Peyer's patch (tissue), 4 donors: Measurements from ENCODE around the gene POM121C. TPM values are rescaled to one million over a fixed set of nuclear protein-coding genes. Genes with fewer than 3 reads are reported as not detected.
"Not testable (repeated sequence)": the region's sequence is repeated elsewhere in the genome, so short reads cannot be mapped to it uniquely, and the experiment has no call there.

Experiments
- DNase-seq, 3 donors: peaks; one replicate each; pipeline ENCODE4 v3.0.0-alpha.2; 2017 to 2019
- H3K27ac ChIP-seq, 4 donors: fragments of 200-600 bp; sonication (generic); one replicate each; pipeline ENCODE4 v1.5.1; 2016 to 2019
- H3K27me3 ChIP-seq, 2 donors: fragments of 200-600 bp; sonication (generic); one replicate each; pipeline ENCODE4 v1.5.1; 2019
- H3K36me3 ChIP-seq, 3 donors: fragments of 200-600 bp; sonication (generic); one replicate each; pipeline ENCODE4 v1.5.1; 2016 to 2019
- H3K4me1 ChIP-seq, 4 donors: fragments of 200-600 bp; sonication (generic); one replicate each; pipeline ENCODE4 v1.5.1; 2016 to 2019
- H3K4me3 ChIP-seq, 4 donors: fragments of 200-600 bp; sonication (generic); 1 replicate in 3 of 4; 2 replicates in 1 of 4; pipeline ENCODE4 v1.5.1; 2016 to 2019; ENCODE audit warnings: mild to moderate bottlenecking in 1 of 4
- H3K9me3 ChIP-seq, 4 donors: fragments of 200-600 bp; sonication (generic); one replicate each; pipeline ENCODE4 v1.5.1; 2016 to 2019; ENCODE audit warnings: mild to moderate bottlenecking in 1 of 4
- CTCF ChIP-seq, 6 experiments: fragments of 450-650 bp in 4 of 6; fragments of 200-600 bp in 2 of 6; sonication (generic) in 1 of 6; IDR thresholded peaks; one replicate each; pipeline ENCODE4 v1.5.1; 2017 to 2019; ENCODE audit warnings: antibody characterized with exemption in 6 of 6, mild to moderate bottlenecking in 3 of 6, moderate library complexity in 1 of 6
- POLR2A ChIP-seq, 2 donors: fragments of 450-650 bp; IDR thresholded peaks; one replicate each; pipeline ENCODE4 v1.5.1; 2017; ENCODE audit warnings: antibody characterized with exemption in 2 of 2, mild to moderate bottlenecking in 2 of 2, moderate library complexity in 2 of 2
- total RNA-seq, 4 donors: library from RNA; depleted of rRNA; stranded (reverse); fragments of >200 nt; gene quantifications; one replicate each; pipeline ENCODE4 v1.1.0, GENCODE V29; 2016

POM121C gene
- total RNA-seq, 4 donors from 2014 or later = 21.0 to 35.0 (median 31.9) TPM

GRCh38 chr7:75485355-75485978 is 632 bp downstream of the POM121C start:
- H3K36me3 ChIP-seq, H3K4me1 ChIP-seq, H3K27me3 ChIP-seq, H3K9me3 ChIP-seq: not testable (repeated sequence)
- Histone ChIP-seq H3K4me3 (peak overlapping the region; percentile 53 to 74 (median 73)), H3K27ac (peak overlapping the region; percentile 63 to 87 (median 76))
- DNase-seq = peak in 1 of 3 donors; percentile 50

DNA sequence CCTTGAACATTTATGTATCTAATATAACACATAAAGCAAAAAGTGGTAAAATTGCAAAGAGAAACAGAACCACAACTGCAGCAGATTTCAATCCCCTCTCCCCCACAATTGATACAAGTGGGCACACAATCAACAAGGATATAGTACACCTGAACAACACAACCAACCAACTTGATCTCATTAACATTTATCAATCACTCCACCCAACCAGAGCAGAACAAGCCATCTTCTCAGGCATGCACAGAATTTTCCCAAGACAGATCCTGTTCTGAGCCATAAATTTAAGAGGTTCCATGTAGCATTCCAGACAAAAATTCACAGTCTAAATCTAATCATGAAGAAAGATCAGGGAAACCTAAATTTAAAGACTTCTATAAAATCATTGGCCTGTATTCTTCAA is 5.8 kb downstream of the POM121C start:
- not testable (repeated sequence) for H3K27ac ChIP-seq, DNase-seq, H3K36me3 ChIP-seq, H3K9me3 ChIP-seq, H3K4me1 ChIP-seq, H3K27me3 ChIP-seq, H3K4me3 ChIP-seq

DNA sequence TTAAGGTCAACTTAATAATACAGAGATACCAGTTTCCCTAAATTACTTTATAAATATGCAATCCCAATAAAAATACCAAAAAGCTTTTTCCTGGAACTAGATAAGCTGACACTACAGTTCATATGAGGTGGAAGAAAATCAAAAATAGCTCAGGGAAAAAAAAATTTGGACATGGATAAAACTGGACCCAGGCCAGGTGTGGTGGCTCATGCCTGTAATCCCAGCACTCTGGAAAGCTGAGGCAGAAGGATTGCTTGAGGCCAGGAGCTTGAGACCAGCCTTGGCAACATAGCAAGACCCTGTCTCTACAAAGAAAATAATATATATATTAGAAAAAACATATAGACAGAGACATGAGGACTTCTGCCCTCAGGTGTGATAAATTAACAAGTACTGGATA is 8.6 kb downstream of the POM121C start:
- not testable (repeated sequence) for H3K4me1 ChIP-seq, H3K27ac ChIP-seq, DNase-seq, H3K9me3 ChIP-seq, H3K27me3 ChIP-seq, H3K4me3 ChIP-seq
- peaks cover 0 to 25% (median 0%) of the 10 kb centered on the region in 3 donors for H3K36me3 ChIP-seq

DNA sequence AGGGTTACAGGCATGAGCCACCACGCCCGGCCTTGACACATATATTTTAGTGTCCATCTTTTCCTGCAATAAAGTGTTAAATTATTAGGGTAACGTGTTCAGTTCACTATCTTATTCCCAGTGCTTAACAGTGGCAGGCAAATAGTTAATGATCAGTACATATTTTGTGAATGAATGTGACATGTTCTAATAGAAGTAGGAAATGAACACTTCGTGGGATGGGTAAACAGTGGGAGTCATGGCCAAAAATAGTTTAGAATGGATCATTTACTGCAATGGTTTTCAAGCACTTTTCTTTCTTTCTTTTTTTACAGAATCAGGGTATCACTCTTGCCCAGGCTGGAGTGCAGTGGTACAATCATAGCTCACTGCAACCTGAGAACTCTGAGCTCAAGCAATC is 15.9 kb downstream of the POM121C start:
- DNase-seq, H3K27me3 ChIP-seq, H3K4me1 ChIP-seq, H3K4me3 ChIP-seq, H3K9me3 ChIP-seq, H3K27ac ChIP-seq: not testable (repeated sequence)
- H3K36me3 ChIP-seq = peaks cover 0 to 46% (median 0%) of the 10 kb centered on the region in 3 donors

DNA sequence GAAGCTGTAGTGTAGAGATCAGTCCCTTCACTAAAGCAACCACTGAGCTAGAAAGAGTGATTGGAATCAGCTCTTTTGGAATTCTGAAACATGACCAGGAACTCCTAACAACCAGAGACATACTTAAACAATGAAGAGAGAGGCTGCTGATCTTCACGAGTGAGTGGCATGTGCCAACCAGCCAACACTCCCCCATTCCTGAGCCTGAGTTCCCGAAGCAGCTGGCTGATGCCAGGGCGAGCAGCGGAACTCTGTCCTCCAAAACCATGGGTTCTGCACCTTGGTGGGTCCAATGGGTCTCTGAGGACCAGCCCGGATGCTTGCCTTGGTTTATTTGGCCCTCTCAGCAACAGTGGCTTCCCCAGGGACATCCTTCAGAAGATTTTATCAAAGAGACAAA is 25.6 kb downstream of the POM121C start:
- H3K36me3 ChIP-seq, H3K27ac ChIP-seq, H3K27me3 ChIP-seq, H3K9me3 ChIP-seq, H3K4me3 ChIP-seq, DNase-seq, H3K4me1 ChIP-seq: not testable (repeated sequence)

GRCh38 chr7:75458034-75458433 is 28.1 kb downstream of the POM121C start:
- not testable (repeated sequence) for H3K36me3 ChIP-seq, DNase-seq, H3K9me3 ChIP-seq, H3K4me1 ChIP-seq, H3K4me3 ChIP-seq, H3K27ac ChIP-seq, H3K27me3 ChIP-seq

- H3K9me3 ChIP-seq, H3K4me3 ChIP-seq, H3K4me1 ChIP-seq, DNase-seq, H3K27me3 ChIP-seq, H3K36me3 ChIP-seq, H3K27ac ChIP-seq: not testable (repeated sequence)
Observed at GRCh38 chr7:75456403-75456802, 29.7 kb downstream of the POM121C start.

- not testable (repeated sequence) for H3K4me3 ChIP-seq, DNase-seq, H3K27ac ChIP-seq, H3K4me1 ChIP-seq, H3K9me3 ChIP-seq, H3K36me3 ChIP-seq, H3K27me3 ChIP-seq
- TF ChIP-seq CTCF (IDR thresholded peaks at IDR 0.05) = peak in 3 of 6 experiments; percentile 5 to 43 (median 21)
Observed at GRCh38 chr7:75452494-75452955, 33.6 kb downstream of the POM121C start.

- H3K9me3 ChIP-seq, H3K4me3 ChIP-seq, H3K27ac ChIP-seq, DNase-seq, H3K36me3 ChIP-seq, H3K4me1 ChIP-seq, H3K27me3 ChIP-seq: not testable (repeated sequence)
Observed at GRCh38 chr7:75449946-75450345, 36.2 kb downstream of the POM121C start.

DNA sequence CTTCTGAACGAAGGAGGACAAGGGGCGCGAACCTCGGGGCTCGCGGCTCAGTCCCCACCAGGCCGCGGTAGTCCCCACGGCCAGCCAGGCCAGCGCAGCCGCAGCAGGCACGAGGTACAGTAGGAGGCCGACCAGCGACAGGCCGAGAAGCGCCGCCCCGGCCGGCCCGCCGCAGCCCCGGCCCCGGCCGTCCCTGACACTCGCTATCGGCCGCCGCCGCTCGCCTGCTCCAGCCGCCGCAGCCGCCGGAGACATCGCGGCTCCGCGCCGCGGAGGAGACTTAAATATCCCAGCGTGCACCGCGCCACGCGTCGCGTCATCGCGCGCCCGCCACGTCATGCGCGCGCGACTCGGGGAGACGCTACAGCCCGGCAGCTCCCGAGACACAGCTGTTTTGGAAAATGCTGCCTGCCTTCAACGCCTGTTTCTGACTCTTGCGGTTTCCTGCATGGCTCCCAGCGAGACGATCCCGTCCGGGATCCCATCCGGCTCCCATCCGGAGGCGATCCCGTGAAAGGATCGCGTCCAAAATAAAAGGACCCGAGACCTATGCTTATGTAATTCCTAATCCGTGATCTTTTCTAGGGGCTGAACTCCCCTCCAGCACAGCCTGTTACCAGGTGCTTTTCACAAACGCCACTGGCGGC is 43.5 kb downstream of the POM121C start:
- DNase-seq = peak in 1 of 3 donors; percentile 54
- peaks cover 0 to 33% (median 0%) of the 10 kb centered on the region in 3 donors for H3K36me3 ChIP-seq
- H3K27ac ChIP-seq = peak overlapping the region; percentile 83 to 85 (median 84)
- peak overlapping the region; percentile 53 to 72 (median 62) for H3K4me3 ChIP-seq
- not testable (repeated sequence) for H3K27me3 ChIP-seq, H3K4me1 ChIP-seq, H3K9me3 ChIP-seq
- TF ChIP-seq POLR2A (IDR thresholded peaks at IDR 0.05) = peak in 1 of 2 donors; percentile 77

DNA sequence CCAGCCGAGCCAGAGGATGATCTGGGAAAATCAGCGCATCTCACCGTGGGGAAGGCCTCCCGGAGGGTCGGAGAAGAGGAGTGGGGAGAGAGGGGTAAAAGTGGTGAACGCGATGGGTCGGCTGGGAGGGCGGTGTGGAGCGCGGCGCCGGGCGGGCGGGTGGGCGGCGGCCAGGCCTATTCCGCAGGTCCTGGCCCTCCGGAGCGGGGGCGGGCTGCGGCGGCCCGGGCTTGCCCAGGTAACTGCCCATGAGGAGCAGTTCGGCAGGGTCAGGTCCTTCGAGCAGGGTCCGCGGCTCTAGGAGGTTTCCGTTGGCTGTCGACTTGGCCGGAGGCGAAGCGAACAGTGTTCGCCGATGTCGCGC is 44.0 kb downstream of the POM121C start:
- Histone ChIP-seq H3K27ac (peak overlapping the region; percentile 83 to 85 (median 84)), H3K4me3 (peak overlapping the region; percentile 53 to 72 (median 62)), H3K36me3 (peaks cover 0 to 38% (median 0%) of the 10 kb centered on the region in 3 donors)

GRCh38 chr7:75439000-75439399 is 47.1 kb downstream of the POM121C start:
- H3K4me3 ChIP-seq, H3K9me3 ChIP-seq, DNase-seq, H3K4me1 ChIP-seq, H3K27ac ChIP-seq, H3K27me3 ChIP-seq: not testable (repeated sequence)
- peaks cover 0 to 69% (median under 1%) of the 10 kb centered on the region in 3 donors for H3K36me3 ChIP-seq

More for the DNA sequence above, 44.0 kb downstream of the POM121C start:
- DNase-seq, H3K9me3 ChIP-seq, H3K27me3 ChIP-seq, H3K4me1 ChIP-seq: not testable (repeated sequence)

DNA sequence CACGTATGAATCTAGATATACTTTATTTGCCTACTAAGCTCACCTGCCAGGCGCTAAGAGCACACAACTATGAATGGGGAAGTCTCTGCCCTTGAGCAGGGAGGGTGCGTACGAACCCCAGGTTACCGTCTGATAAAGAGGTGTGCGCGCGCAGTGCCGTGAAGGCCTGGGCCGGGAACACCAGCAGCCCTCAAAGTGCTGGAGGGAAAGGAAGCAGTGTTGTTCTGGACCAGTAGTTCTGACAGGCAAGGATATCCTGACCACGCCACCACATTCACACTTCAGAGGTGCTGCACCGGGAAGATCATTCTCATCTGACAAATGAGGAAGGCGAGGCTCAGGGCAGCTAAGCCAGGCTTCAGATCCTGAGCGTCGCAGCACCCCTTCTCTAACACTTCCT is 62.6 kb downstream of the POM121C start:
- not testable (repeated sequence) for H3K27me3 ChIP-seq, DNase-seq
- peaks cover 0 to 27% (median 0%) of the 10 kb centered on the region in 3 donors for H3K36me3 ChIP-seq

More for the DNA sequence above, 62.6 kb downstream of the POM121C start:
- H3K27ac ChIP-seq, H3K9me3 ChIP-seq, H3K4me3 ChIP-seq, H3K4me1 ChIP-seq: not testable (repeated sequence)
